BE2C (cell line): Measurements from ENCODE around the gene RNASET2.

Experiments used
- DNase-seq: peaks from one replicate; pipeline ENCODE4 v3.0.0-alpha.2; 2020
- H3K27me3 ChIP-seq: fragments of 250-450 bp; sonication (Bioruptor Pico); 2 replicates; pipeline ENCODE4 v1.5.1; 2020; ENCODE audit warnings: mild to moderate bottlenecking
- H3K36me3 ChIP-seq: fragments of 250-450 bp; sonication (Bioruptor Pico); 2 replicates; pipeline ENCODE4 v1.5.1; 2020; ENCODE audit warnings: mild to moderate bottlenecking
- H3K4me1 ChIP-seq: fragments of 250-450 bp; sonication (Bioruptor Pico); 2 replicates; pipeline ENCODE4 v1.5.1; 2020
- H3K4me3 ChIP-seq: 2 replicates; pipeline ENCODE4 v1.5.1; 2011; ENCODE audit warnings: low read depth, low read length
- H3K9me3 ChIP-seq: fragments of 250-450 bp; sonication (Bioruptor Pico); 2 replicates; pipeline ENCODE4 v1.5.1; 2020
- CTCF ChIP-seq: IDR thresholded peaks from 2 replicates; pipeline ENCODE4 v1.5.1; 2012; ENCODE audit warnings: mild to moderate bottlenecking, low read depth, low read length

RNASET2 gene

DNA sequence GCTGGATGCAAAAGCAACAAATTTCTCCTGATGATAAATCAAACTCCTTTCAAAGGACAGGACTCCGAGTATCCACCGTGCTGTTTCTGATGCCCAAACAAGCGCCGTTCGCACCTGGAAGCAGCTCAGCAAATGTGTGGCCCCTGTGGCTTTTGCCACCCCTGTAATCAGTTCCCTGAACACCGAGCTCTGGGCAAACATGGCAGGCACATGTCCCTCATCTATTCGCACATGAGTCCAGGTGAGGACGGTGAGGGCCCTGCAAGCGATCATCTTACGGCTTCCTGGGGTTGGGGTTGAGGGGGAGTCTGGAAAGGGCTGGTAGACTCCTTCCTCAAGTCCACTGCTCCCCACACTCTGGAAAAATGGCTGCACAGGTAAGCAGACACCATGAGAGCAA lies 23.7 kb downstream of the RNASET2 start:
- H3K4me1 ChIP-seq, result peaks cover 14% of the 10 kb centered on the region
- no peaks in the 10 kb centered on the region for H3K9me3 ChIP-seq
- H3K36me3 ChIP-seq, result no peaks in the 10 kb centered on the region; the same call in 1 of the 2 replicates
- no peaks in the 10 kb centered on the region for H3K27me3 ChIP-seq
- H3K4me3 ChIP-seq, result no peak overlapping the region
- no peak for DNase-seq
- no peak for TF ChIP-seq CTCF

DNA sequence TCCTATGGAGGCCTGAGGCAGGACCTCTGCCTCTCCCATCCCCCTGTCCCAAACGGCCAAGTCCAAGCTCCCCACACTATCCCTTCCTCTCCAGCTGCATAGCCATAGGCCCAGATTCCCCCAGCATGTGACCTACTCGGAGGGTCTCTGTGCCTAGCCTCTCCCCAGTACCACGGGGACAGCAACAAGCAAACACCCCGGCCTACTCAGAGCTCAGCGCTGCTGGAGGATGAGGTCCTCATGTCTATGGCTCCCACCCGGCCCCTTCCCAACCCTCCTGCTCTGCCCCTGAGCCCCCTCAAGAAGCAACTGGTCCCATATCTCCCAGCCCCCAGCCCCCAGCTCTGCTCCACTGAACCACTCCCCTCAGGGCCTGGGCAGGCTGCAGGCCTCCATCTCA lies 24.2 kb downstream of the RNASET2 start:
- no peak for DNase-seq
- Histone ChIP-seq H3K9me3 (no peaks in the 10 kb centered on the region), H3K36me3 (no peaks in the 10 kb centered on the region; the same call in 1 of the 2 replicates), H3K27me3 (no peaks in the 10 kb centered on the region), H3K4me1 (peaks cover 16% of the 10 kb centered on the region), H3K4me3 (no peak overlapping the region)
- no peak for TF ChIP-seq CTCF

- Histone ChIP-seq H3K4me1 (peaks cover 20% of the 10 kb centered on the region), H3K27me3 (no peaks in the 10 kb centered on the region), H3K4me3 (no peak overlapping the region), H3K9me3 (no peaks in the 10 kb centered on the region), H3K36me3 (no peaks in the 10 kb centered on the region; the same call in 1 of the 2 replicates)
- no peak for DNase-seq
- TF ChIP-seq CTCF, result no peak
These were observed 24.9 kb downstream of the RNASET2 start for GRCh38 chr6:166931426-166931970.

GRCh38 chr6:166930354-166930891 lies 25.9 kb downstream of the RNASET2 start:
- no peaks in the 10 kb centered on the region for H3K9me3 ChIP-seq
- H3K27me3 ChIP-seq, result no peaks in the 10 kb centered on the region
- no peak for TF ChIP-seq CTCF
- DNase-seq, result no peak
- no peaks in the 10 kb centered on the region for H3K36me3 ChIP-seq
- H3K4me1 ChIP-seq, result peaks cover 17% of the 10 kb centered on the region
- no peak overlapping the region for H3K4me3 ChIP-seq

- no peak for DNase-seq
- H3K4me3 ChIP-seq, result no peak overlapping the region
- H3K36me3 ChIP-seq, result no peaks in the 10 kb centered on the region
- peaks cover 17% of the 10 kb centered on the region for H3K4me1 ChIP-seq
- TF ChIP-seq CTCF, result no peak
- no peaks in the 10 kb centered on the region for H3K27me3 ChIP-seq
- no peaks in the 10 kb centered on the region for H3K9me3 ChIP-seq
These were observed 26.7 kb downstream of the RNASET2 start for GRCh38 chr6:166929542-166930189.
